Heart left ventricle (tissue), 13 donors: Measurements from ENCODE around the gene ERBB4.

ENCODE experiments used
- POLR2A ChIP-seq, 2 donors: fragments of 450-650 bp; IDR thresholded peaks; one replicate each; pipeline ENCODE4 v1.6.1; 2017; ENCODE audit warnings: antibody characterized with exemption in 2 of 2, mild to moderate bottlenecking in 2 of 2, moderate library complexity in 2 of 2
- TF ChIP-seq, protein P1 (sequence below), 12 donors: fragments of 200-600 bp; sonication (generic) in 4 of 12; IDR thresholded peaks; one replicate each; pipeline versions ENCODE4 v1.5.0 to v1.8.0; 2018 to 2022; ENCODE audit warnings: antibody characterized with exemption in 12 of 12, mild to moderate bottlenecking in 5 of 12
- donor health status: ischemic (EF 13 %, LVEDD 7.1; RV severe dilation, severe dysfunction).
- donor health status: DM: no; HTN: yes; CAD: no.
- donor health status: DM: no; HTN: no; CAD: no.
- donor health status: ischemic (EF 25% LVEDD 6.9; RV normal size, moderate dysfunction).
- donor health status: ischemic (EF 25% LVEDD 5.7; RV mildly dilated, moderate dysfunction).
- donor health status: ischemic (EF 35%, LVEDD 5.7; RV mildly dilated, moderate dysfunction).
- donor health status: nonischemic (EF 11% LVEDD 7.7; RV severe dilation, severe dysfunction).
- donor health status: DM: yes; HTN: yes; CAD: no.
- donor health status: PGD.
- donor health status: ischemic (EF 29% LVEDD 5.4; RV normal size, mild dysfunction).
- donor health status: nonischemic (EF 23%, LVEDD 6.1; RV moderate dilation, normal function).

- TF ChIP-seq, protein P1, sequence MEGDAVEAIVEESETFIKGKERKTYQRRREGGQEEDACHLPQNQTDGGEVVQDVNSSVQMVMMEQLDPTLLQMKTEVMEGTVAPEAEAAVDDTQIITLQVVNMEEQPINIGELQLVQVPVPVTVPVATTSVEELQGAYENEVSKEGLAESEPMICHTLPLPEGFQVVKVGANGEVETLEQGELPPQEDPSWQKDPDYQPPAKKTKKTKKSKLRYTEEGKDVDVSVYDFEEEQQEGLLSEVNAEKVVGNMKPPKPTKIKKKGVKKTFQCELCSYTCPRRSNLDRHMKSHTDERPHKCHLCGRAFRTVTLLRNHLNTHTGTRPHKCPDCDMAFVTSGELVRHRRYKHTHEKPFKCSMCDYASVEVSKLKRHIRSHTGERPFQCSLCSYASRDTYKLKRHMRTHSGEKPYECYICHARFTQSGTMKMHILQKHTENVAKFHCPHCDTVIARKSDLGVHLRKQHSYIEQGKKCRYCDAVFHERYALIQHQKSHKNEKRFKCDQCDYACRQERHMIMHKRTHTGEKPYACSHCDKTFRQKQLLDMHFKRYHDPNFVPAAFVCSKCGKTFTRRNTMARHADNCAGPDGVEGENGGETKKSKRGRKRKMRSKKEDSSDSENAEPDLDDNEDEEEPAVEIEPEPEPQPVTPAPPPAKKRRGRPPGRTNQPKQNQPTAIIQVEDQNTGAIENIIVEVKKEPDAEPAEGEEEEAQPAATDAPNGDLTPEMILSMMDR (IDR thresholded peaks at IDR 0.05): no peak
- TF ChIP-seq POLR2A (IDR thresholded peaks at IDR 0.05): no peak
Measured at GRCh38 chr2:212114489-212114888, 424.1 kb downstream of the ERBB4 start.
